PC-3 (cell line): ENCODE results near the gene DNASE1L2. TPM values are rescaled to one million over a fixed set of nuclear protein-coding genes. Genes with fewer than 3 reads are reported as not detected.

Source experiments
- ATAC-seq: fragments of 200-7000 bp; cut with Tn5 transposase; 2 replicates; pipeline ENCODE4 v1.9.1; 2020; ENCODE audit warnings: mild to moderate bottlenecking, moderate library complexity
- BruUV-seq: library from RNA; stranded (reverse); fragments of 400-500 nt; replicated peaks from 2 replicates; lab custom pipeline; 2021; lab: Mats Ljungman, UMichigan
- CTCF ChIA-PET: fragments of 300-600 bp; sonication (Branson Sonifier 250); formaldehyde crosslinking; loops from one replicate; lab custom pipeline; 2022; ENCODE audit warnings: antibody characterized with exemption; lab: Charles Lee
- POLR2A ChIA-PET: fragments of 300-600 bp; sonication (Branson Sonifier 250); formaldehyde crosslinking; loops from one replicate; lab custom pipeline; 2022; ENCODE audit warnings: antibody characterized with exemption; ENCODE audit not compliant: unreplicated experiment; lab: Charles Lee
- DNase-seq: peaks from one replicate; pipeline ENCODE4 v3.0.0-alpha.2; 2015
- H2AFZ ChIP-seq: fragments of 300-600 bp; sonication (generic); 2 replicates; pipeline ENCODE4 v1.6.0; 2016; ENCODE audit warnings: antibody characterized with exemption, low read length
- H3F3A ChIP-seq: fragments of 300-600 bp; sonication (generic); one replicate; pipeline ENCODE4 v1.6.0; 2017; ENCODE audit warnings: antibody characterized with exemption, low read length, control low read depth, mild to moderate bottlenecking; ENCODE audit not compliant: unreplicated experiment
- H3K27ac ChIP-seq: fragments of 300-600 bp; sonication (generic); 2 replicates; pipeline ENCODE4 v1.5.1; 2016; ENCODE audit warnings: mild to moderate bottlenecking, low read length
- H3K27me3 ChIP-seq: fragments of 300-600 bp; sonication (generic); 2 replicates; pipeline ENCODE4 v1.6.1; 2016; ENCODE audit warnings: low read length, mixed read lengths
- H3K36me3 ChIP-seq: fragments of 300-600 bp; sonication (generic); 2 replicates; pipeline ENCODE4 v1.6.1; 2016; ENCODE audit warnings: low read depth, mixed run types, low read length, mixed read lengths
- H3K4me1 ChIP-seq: fragments of 300-600 bp; sonication (generic); 2 replicates; pipeline ENCODE4 v1.5.1; 2016; ENCODE audit warnings: low read length; ENCODE audit not compliant: insufficient read depth
- H3K4me2 ChIP-seq: fragments of 300-600 bp; sonication (generic); 2 replicates; pipeline ENCODE4 v1.6.0; 2016; ENCODE audit warnings: low read length
- H3K4me3 ChIP-seq: fragments of 300-600 bp; sonication (generic); 2 replicates; pipeline ENCODE4 v1.5.1; 2016; ENCODE audit warnings: mild to moderate bottlenecking, low read length, mixed read lengths
- H3K79me2 ChIP-seq: fragments of 300-600 bp; sonication (generic); 2 replicates; pipeline ENCODE4 v1.6.1; 2017; ENCODE audit warnings: low read length, mixed read lengths
- H3K9ac ChIP-seq: fragments of 300-600 bp; sonication (generic); 2 replicates; pipeline ENCODE4 v1.6.0; 2016; ENCODE audit warnings: mild to moderate bottlenecking, low read length
- H3K9me2 ChIP-seq: fragments of 300-600 bp; sonication (generic); replicated peaks from 2 replicates; pipeline ENCODE4 v1.6.1; 2016; ENCODE audit warnings: mixed run types, low read length, mixed read lengths
- H3K9me3 ChIP-seq: fragments of 300-600 bp; sonication (generic); 2 replicates; pipeline ENCODE4 v1.6.1; 2016; ENCODE audit warnings: low read length, mixed read lengths
- H4K20me1 ChIP-seq: fragments of 300-600 bp; sonication (generic); 2 replicates; pipeline ENCODE4 v1.6.1; 2016; ENCODE audit warnings: low read length, mixed read lengths
- CTCF ChIP-seq: fragments of 300-600 bp; sonication (generic); conservative IDR thresholded peaks from 2 replicates; pipeline ENCODE4 v1.5.1; 2017; ENCODE audit warnings: antibody characterized with exemption, low read depth, mild to moderate bottlenecking, low read length
- EZH2 ChIP-seq: fragments of 300-600 bp; sonication (generic); IDR thresholded peaks from one replicate; pipeline ENCODE4 v1.6.1; 2017; ENCODE audit warnings: antibody characterized with exemption, mild to moderate bottlenecking, low read length; ENCODE audit not compliant: unreplicated experiment
- EZH2phosphoT487 ChIP-seq: fragments of 300-600 bp; sonication (generic); IDR thresholded peaks from 2 replicates; pipeline ENCODE4 v1.6.1; 2018; ENCODE audit warnings: mild to moderate bottlenecking, antibody characterized with exemption, low read length, borderline replicate concordance
- intact Hi-C: fragments of 100-400 bp; cut with micrococcal nuclease; formaldehyde crosslinking; loops from 2 replicates; pipeline ENCODE4 v1.9.0; 2023
- total RNA-seq: library from RNA; depleted of rRNA; stranded (reverse); fragments of >200 nt; gene quantifications from 2 replicates; pipeline ENCODE4 v1.2.3, GENCODE V29; 2014

The DNASE1L2 gene
- total RNA-seq, 1 experiment from 2014 or later: 2.7 TPM

- Histone ChIP-seq H3K9me2 (no peaks in the 10 kb centered on the region), H3K36me3 (peaks cover 1% of the 10 kb centered on the region; the same call in 1 of the 2 replicates), H2AFZ (no peak overlapping the region), H3K9ac (no peak overlapping the region), H3K4me3 (no peak overlapping the region), H3F3A (no peaks in the 10 kb centered on the region), H3K9me3 (no peaks in the 10 kb centered on the region), H3K27me3 (no peaks in the 10 kb centered on the region), H3K4me1 (peaks cover 10% of the 10 kb centered on the region), H4K20me1 (peaks cover 8% of the 10 kb centered on the region), H3K27ac (no peak overlapping the region), H3K4me2 (no peak overlapping the region), H3K79me2 (peaks cover 41% of the 10 kb centered on the region)
- TF ChIP-seq CTCF (no peak), EZH2 (no peak), EZH2phosphoT487 (no peak)
- ATAC-seq: no peak
- POLR2A ChIA-PET: no interaction called here
- CTCF ChIA-PET: no interaction called here
- BruUV-seq: no TSS peak
- no peak for DNase-seq
- intact Hi-C loops: no loop called here
Measured at GRCh38 chr16:2270588-2271470, 34.6 kb downstream of the DNASE1L2 start.

DNA sequence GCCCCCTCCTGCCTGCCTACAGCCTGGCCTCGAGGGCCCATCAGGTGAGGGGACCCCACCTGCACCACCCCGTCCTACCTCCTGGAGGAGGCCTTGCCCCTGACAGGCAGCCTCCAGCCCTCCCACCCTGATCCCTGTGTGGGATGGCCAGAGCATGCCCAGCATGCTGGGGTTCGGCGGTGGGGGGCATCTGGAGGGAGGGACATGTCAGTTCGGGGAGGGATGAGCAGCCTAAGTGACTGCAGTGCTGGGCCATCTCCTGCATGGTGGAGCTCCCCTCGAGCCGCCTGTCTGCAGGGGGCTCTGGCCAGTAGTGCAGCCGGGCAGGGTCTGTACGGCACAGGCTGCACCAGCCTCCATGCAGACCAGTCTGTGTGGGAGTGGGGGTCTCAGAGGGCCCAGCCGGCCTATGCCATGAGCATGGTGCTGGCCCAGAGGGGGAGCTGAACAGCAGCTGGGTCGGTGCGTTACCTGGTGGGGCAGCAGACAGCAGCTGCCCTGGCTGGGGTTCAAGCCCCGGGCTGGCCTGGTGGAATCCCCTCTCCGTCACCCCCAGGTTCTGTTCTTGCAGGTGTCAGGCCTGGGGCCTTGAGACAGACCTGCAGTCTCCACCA is 35.7 kb downstream of the DNASE1L2 start:
- Histone ChIP-seq H2AFZ (no peak overlapping the region), H3K36me3 (no peaks in the 10 kb centered on the region), H3K4me1 (peaks cover 7% of the 10 kb centered on the region; the same call in 1 of the 2 replicates), H3K9me3 (no peaks in the 10 kb centered on the region), H3K9me2 (no peaks in the 10 kb centered on the region), H3K4me2 (no peak overlapping the region), H3K79me2 (peaks cover 29% of the 10 kb centered on the region), H3K27ac (no peak overlapping the region), H3K4me3 (no peak overlapping the region), H4K20me1 (no peaks in the 10 kb centered on the region), H3K27me3 (no peaks in the 10 kb centered on the region), H3K9ac (no peak overlapping the region), H3F3A (no peaks in the 10 kb centered on the region)
- BruUV-seq: no TSS peak
- TF ChIP-seq EZH2 (no peak), EZH2phosphoT487 (no peak), CTCF (no peak)
- DNase-seq: no peak
- ChIA-PET POLR2A (no interaction called here), CTCF (no interaction called here)
- no peak for ATAC-seq
- intact Hi-C loops: no loop called here

DNA sequence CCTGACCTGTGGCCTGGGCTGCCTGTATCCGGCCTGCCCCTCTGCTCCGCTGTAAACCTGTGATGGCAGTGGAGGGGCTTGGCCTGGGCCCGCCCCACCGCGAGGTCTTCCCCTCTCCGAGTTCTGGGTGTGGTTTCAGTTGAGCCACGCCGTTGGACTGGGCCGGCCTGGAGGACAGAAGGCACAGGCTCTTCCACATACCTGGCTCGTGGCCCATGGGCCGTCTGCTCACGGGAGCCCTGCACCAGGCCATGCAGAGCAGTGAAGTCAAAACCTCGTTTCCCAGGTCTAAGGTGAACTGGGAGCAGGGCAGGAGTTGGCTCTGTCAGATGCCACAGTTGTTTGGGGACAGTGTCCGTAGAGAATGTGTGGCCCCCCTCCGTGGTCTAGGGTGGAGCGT is 37.2 kb downstream of the DNASE1L2 start:
- Histone ChIP-seq H3K79me2 (peaks cover 19% of the 10 kb centered on the region), H3K36me3 (no peaks in the 10 kb centered on the region), H3K9ac (no peak overlapping the region), H3K27me3 (no peaks in the 10 kb centered on the region), H3K4me2 (no peak overlapping the region), H3K4me3 (no peak overlapping the region), H3K9me3 (no peaks in the 10 kb centered on the region), H3K9me2 (no peaks in the 10 kb centered on the region), H3F3A (no peaks in the 10 kb centered on the region), H3K27ac (no peak overlapping the region), H2AFZ (no peak overlapping the region), H4K20me1 (no peaks in the 10 kb centered on the region), H3K4me1 (peaks cover 7% of the 10 kb centered on the region; the same call in 1 of the 2 replicates)
- ChIA-PET POLR2A (no interaction called here), CTCF (no interaction called here)
- no TSS peak for BruUV-seq
- ATAC-seq: no peak
- intact Hi-C loops: no loop called here
- no peak for TF ChIP-seq CTCF
- TF ChIP-seq EZH2: no peak
- no peak for DNase-seq
